ENCODE measurements around the gene CCDC80.
A peak's percentile ranks its signal among the peaks of the same experiment; 100 is the strongest.

Gene CCDC80

GRCh38 chr3:112656043-112656442 is 15.1 kb upstream of the CCDC80 start:
- DNase-seq (ENCODE audit: extremely low read depth in 1 of 2, low read depth in 1 of 2), result no peak

- no peak for DNase-seq (ENCODE audit: extremely low read depth in 1 of 2, low read depth in 1 of 2)
Measured at GRCh38 chr3:112654979-112655378, 14.0 kb upstream of the CCDC80 start.

DNA sequence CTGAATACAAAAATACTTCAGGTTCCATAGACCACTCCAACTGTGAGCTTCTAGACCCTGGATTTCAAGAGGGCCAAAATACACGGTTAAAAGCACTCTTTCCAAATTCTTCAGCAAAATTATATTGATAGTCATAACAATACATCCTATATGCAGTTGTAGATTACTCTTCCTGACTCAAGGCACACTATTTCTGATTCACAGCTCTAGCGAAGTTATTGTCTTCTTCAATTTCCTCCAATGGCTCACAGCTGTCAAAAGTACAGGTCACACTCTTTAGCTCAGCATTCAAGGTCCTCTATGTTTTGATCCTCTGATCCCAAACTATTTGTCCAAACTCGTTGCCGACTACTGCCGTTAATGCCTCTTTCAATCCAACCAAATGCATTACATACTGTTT is 13.5 kb upstream of the CCDC80 start:
- no peak for DNase-seq (ENCODE audit: extremely low read depth in 1 of 2, low read depth in 1 of 2)

- DNase-seq (ENCODE audit: extremely low read depth in 1 of 2, low read depth in 1 of 2), result no peak
Measured at GRCh38 chr3:112653881-112654300, 12.9 kb upstream of the CCDC80 start.

- no peak for DNase-seq (ENCODE audit: extremely low read depth in 1 of 2, low read depth in 1 of 2)
Measured at GRCh38 chr3:112653209-112653871, 12.4 kb upstream of the CCDC80 start.

DNA sequence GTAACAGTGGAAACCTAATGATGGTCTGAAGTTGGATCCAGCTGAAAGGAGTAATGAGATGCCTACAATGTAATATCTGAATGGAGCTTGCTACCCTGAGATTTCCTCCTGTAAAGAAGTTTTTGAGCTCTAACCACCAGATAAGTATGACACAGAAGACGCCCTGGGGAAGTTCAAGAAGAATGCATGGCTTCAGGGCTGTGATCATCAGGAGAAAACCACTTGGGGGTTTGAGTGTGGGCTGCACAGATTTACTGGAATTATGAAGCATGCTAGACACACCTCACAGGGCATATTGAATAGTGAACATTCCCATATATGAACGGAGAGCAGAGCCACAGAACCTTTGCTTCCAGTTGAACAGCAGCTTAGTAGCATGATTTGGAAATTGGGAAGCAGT is 10.6 kb upstream of the CCDC80 start:
- DNase-seq (ENCODE audit: extremely low read depth in 1 of 2, low read depth in 1 of 2), result no peak

DNA sequence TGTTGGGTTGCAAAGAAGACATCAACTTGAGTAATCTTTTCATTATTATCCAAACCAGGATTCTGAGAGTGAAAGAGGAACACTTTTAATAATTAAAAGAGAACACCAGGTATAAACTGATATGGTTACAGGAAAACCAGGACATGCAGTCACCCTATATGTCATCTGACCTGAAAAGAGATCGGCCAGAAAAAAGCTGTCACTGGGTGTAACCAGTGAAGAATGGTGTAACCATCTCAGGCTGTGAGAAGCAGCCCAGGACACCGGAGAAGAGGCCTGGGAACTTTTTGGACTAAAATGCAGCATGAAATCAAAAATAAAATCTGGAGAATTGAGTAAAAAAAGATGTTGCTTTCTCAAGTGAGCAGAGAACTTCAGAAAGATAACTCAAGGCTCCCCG is 10.1 kb upstream of the CCDC80 start:
- DNase-seq (ENCODE audit: extremely low read depth in 1 of 2, low read depth in 1 of 2), result no peak

DNA sequence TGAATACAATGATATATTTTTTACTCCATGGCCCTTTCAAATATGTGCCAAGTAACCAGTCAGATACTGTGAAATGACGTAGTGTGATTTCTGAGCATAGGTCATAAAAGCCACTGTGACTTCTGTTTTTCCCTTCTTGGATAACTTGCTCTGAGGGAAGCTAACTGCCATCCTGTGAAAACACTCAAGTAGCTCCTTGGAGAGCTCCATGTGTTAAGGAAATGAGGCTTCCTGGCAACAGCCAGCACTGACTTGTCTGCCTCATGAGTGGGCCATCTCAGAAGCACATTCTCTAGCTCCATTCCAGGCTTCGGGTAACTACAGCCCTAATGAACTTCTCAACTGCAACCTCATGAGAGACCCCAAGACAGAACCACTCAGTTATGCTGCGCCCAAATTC is 9.5 kb upstream of the CCDC80 start:
- no peak for DNase-seq (ENCODE audit: extremely low read depth in 1 of 2, low read depth in 1 of 2)

DNA sequence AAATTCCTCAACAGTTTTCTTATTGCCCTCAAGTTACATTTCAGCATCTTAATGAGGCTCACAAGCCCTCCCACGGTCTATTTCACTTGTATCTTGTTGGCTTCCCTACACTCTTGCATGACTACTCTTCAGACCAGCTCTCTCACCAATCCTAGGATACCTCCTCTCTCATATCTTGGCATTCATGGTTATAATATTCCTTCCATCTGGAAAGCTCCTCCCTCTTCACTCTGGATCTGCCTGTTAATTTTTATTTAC is 8.5 kb upstream of the CCDC80 start:
- DNase-seq (ENCODE audit: extremely low read depth in 1 of 2, low read depth in 1 of 2), result no peak

GRCh38 chr3:112647122-112647521 is 6.2 kb upstream of the CCDC80 start:
- DNase-seq (ENCODE audit: extremely low read depth in 1 of 2, low read depth in 1 of 2), result no peak

- no peak for DNase-seq (ENCODE audit: extremely low read depth in 1 of 2, low read depth in 1 of 2)
Measured at GRCh38 chr3:112646623-112647022, 5.7 kb upstream of the CCDC80 start.

DNA sequence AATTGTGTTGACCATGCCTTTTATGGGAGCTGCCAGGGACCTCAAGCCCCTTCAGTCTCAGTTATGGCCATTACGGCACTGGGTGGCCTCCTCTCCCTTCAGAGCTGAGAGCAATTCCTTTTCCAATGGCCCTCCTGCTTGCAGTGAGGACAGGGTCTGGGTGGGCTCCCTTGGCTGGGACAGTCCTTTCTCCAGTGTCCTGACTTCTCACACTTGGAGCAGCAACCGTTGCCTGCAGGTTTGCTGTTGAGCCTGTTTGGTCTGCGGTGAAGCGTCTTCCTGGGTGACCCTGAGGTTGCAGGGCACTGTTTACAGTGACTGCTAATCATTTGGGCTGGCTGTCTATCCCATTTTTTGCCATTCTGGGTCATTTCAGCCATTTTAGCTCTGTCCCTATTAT is 3.5 kb upstream of the CCDC80 start:
- DNase-seq (ENCODE audit: extremely low read depth in 1 of 2, low read depth in 1 of 2), result no peak

DNA sequence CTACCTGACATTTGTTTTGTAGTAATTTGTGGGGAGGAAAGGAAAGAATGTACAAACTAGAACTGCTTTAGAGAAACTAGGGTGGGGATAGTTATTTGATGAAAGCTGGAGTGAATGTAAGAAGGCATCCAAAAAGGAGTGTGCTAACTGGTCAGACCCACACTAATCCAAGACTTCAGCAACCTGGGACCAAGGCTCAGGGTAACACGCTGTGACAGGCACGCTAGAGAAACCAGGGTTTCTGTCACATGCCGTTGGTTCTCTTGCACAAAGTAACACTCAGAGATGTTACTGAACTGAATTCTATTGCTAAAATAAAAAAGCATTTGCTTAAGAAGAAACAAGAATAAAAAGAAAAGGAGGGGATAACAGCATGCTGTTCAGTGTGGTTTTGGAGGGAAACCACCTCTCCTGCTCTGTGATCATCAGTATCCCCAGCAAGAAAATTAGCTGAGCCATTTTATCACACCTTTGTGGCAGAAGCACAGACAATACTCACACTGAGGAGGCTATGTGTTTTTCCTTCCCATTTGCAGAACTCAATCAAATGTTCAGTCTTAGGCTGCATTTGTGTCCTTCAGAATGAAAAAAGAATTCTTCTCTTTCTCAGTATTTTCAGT is 2.8 kb upstream of the CCDC80 start:
- no peak for DNase-seq (ENCODE audit: extremely low read depth in 1 of 2, low read depth in 1 of 2)

DNA sequence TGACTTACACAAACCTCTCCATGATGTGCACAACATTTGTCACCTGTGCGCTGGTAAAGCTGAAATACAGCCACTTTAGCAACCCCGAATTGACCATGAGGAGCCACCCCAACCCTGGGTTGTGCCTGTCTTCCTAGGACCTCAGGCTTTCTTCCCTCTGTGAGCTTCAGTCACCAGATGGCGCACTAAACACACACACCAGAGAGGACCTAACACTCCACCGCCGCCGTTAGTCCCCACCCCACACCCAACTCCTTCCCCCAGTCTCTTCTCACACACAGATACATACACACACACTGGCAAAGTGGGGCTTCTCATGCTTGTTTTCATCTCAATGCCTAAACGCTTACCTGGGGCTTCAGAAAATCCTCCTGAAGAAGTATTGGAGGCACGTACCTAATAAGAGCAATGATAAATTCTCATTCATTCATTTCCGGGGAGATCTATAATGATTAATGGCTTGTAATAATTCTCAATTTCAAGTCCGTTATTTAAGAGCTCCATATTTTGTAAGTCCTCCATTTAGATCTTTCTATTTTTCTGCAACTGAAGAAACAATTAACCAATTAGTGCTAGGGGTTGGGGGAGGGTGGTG is 2.1 kb upstream of the CCDC80 start:
- DNase-seq (ENCODE audit: extremely low read depth in 1 of 2, low read depth in 1 of 2), result peak; percentile 46 to 71

GRCh38 chr3:112640276-112640929 is 540 bp downstream of the CCDC80 start:
- no peak for DNase-seq (ENCODE audit: extremely low read depth in 1 of 2, low read depth in 1 of 2)

GRCh38 chr3:112639455-112640225 is 1.3 kb downstream of the CCDC80 start:
- no peak for DNase-seq (ENCODE audit: extremely low read depth in 1 of 2, low read depth in 1 of 2)

DNA sequence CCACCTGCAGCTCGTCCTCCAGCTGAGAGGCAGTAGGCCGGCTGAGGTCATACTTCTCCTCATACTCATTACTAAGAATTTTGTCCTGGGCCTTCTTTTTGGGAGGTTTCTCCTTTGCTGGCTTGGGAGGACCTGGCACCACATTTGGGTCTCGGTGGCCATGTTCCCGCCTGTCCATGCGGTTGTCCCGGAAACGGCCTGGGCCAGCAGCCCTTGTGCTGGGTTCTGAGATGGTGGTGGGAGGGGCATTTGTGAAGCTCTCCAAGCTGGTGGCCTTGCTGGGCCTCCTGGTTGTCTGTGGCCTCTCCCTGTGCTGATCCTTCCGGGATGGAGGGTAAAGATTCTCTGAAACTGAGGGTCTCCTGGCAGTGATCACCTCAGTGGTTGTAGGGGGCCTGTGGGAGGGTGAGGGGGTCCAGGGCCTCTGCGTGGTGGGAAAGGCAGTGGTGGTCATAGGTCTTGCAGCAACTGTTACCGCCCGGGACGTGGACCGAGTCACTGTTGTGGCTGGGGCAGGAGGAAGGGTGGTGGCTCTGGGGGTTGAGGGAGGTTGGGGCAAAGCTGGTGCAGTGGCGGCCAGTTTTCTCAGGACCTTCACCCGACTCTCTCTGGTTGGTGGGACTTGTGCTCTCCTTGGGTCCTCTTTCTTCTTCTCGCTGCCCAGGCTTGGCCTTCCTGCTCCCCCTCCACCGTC is 2.5 kb downstream of the CCDC80 start:
- no peak for DNase-seq (ENCODE audit: extremely low read depth in 1 of 2, low read depth in 1 of 2)

- no peak for DNase-seq (ENCODE audit: extremely low read depth in 1 of 2, low read depth in 1 of 2)
Measured at GRCh38 chr3:112637700-112638099, 3.2 kb downstream of the CCDC80 start.

DNA sequence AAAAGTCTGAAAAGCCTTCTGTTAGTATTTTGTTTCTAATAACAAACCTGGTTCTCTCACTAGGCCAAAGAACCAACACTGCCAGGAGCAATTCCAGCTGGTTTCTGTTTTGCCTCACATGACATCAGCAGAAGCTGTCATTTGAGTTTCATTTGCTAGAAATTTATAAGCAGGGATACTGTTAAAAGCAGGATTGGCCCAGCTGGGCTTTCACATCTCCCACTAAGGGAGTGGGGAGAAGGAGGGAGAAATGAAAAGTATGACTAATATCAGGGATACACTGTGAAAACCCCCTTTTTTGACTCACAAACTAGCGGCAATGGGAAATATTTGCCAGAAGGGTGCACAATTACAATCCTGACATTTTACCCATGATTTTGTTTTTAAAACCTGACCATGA is 5.3 kb downstream of the CCDC80 start:
- DNase-seq (ENCODE audit: extremely low read depth in 1 of 2, low read depth in 1 of 2), result no peak

DNA sequence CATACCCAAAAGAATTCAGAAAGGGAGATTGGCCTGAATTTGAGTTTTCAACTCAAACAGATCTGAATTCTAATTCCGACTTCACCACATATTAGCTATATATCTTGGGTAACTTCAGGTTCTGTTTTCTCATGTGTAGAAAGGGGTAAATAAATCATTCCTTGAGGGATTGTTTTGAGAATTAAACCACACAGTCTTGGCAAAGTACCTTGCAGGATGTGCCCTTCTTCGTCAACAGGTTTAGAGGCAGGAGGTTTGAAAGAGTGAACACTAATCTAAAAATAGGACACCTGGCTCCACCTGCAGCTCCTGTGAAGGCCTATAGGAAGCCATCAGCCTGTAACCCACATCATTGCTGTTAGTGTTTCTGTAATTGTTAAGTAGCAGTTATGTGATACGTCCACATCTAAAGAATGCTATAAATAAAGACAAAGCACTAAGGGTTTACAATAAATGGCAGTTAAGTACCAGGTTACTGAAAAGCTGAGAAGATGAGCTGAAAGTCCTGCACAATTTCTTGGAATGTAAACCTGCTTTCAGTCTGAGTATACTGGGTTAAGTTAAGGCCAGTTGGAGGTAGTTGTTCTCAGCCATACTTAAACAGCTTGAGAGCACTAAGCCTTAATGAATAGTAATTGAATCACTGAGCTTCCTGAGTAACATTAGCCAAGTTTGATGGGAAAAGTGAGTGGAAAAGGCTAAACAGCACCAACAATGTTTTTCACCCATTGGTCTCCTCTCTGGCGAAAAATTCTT is 6.0 kb downstream of the CCDC80 start:
- no peak for DNase-seq (ENCODE audit: extremely low read depth in 1 of 2, low read depth in 1 of 2)

Measured in stimulated activated CD8-positive, alpha-beta memory T cell treated with anti-CD3 and anti-CD28 coated beads, Interleukin-7, amount 100 ng/mL, for 48 hours (primary cell).